IMR-90 (cell line): ENCODE data around the gene PEX5L. TPM values are rescaled to one million over a fixed set of nuclear protein-coding genes. Genes with fewer than 3 reads are reported as not detected.

ENCODE experiments used
- ATAC-seq: fragments of 200-7000 bp; cut with Tn5 transposase; 2 replicates; pipeline ENCODE4 v1.9.1; 2020; ENCODE audit warnings: low read depth, mild to moderate bottlenecking, moderate library complexity
- BruUV-seq: library from RNA; stranded (reverse); fragments of 400-500 nt; replicated peaks from 2 replicates; lab custom pipeline; 2021; lab: Mats Ljungman, UMichigan
- CTCF ChIA-PET: fragments of 300-600 bp; formaldehyde crosslinking; extraction: SDS; loops from one replicate; lab custom pipeline; 2021; ENCODE audit warnings: antibody characterized with exemption; lab: Yijun Ruan, JAX
- POLR2A ChIA-PET: fragments of 300-600 bp; sonication (Branson Sonifier 250); formaldehyde crosslinking; loops from one replicate; lab custom pipeline; 2022; ENCODE audit warnings: antibody characterized with exemption; ENCODE audit not compliant: unreplicated experiment; lab: Charles Lee
- DNase-seq: peaks from one replicate; pipeline ENCODE4 v3.0.0; 2013
- H2AFZ ChIP-seq: replicated peaks from 2 replicates; pipeline ENCODE3; 2013; ENCODE audit warnings: low read length, mild to moderate bottlenecking; ENCODE audit not compliant: poor library complexity
- H2AK5ac ChIP-seq: 2 replicates; pipeline ENCODE4 v1.6.1; 2013; ENCODE audit warnings: low read depth, low read length, inconsistent platforms
- H2AK9ac ChIP-seq: replicated peaks from 2 replicates; pipeline ENCODE3; 2013; ENCODE audit warnings: mild to moderate bottlenecking, low read depth, low read length, moderate library complexity; ENCODE audit not compliant: poor library complexity
- H2BK120ac ChIP-seq: 2 replicates; pipeline ENCODE4 v1.6.1; 2013; ENCODE audit warnings: low read depth, low read length, inconsistent platforms
- H2BK15ac ChIP-seq: 3 replicates; pipeline ENCODE4 v1.6.1; 2013; ENCODE audit warnings: low read depth, low read length, inconsistent platforms
- H2BK20ac ChIP-seq: 2 replicates; pipeline ENCODE4 v1.6.1; 2013; ENCODE audit warnings: low read depth, mild to moderate bottlenecking, inconsistent platforms, low read length, moderate library complexity
- H2BK5ac ChIP-seq: 2 replicates; pipeline ENCODE4 v1.6.1; 2013; ENCODE audit warnings: mild to moderate bottlenecking, low read depth, low read length, inconsistent platforms; ENCODE audit not compliant: poor library complexity, severe bottlenecking
- H3K14ac ChIP-seq: replicated peaks from 2 replicates; pipeline ENCODE4 v1.6.1; 2013; ENCODE audit warnings: low read depth, low read length, inconsistent platforms
- H3K18ac ChIP-seq: 2 replicates; pipeline ENCODE4 v1.6.1; 2013; ENCODE audit warnings: low read depth, low read length, control low read depth
- H3K23ac ChIP-seq: 2 replicates; pipeline ENCODE4 v1.6.1; 2013; ENCODE audit warnings: low read depth, low read length, inconsistent platforms
- H3K27ac ChIP-seq: 2 replicates; pipeline ENCODE4 v1.5.1; 2013; ENCODE audit warnings: mild to moderate bottlenecking, control low read depth, low read length; ENCODE audit not compliant: insufficient read depth
- H3K27me3 ChIP-seq: 2 replicates; pipeline ENCODE4 v1.6.1; 2013; ENCODE audit warnings: low read length; ENCODE audit not compliant: control insufficient read depth, insufficient read depth
- H3K36me3 ChIP-seq: 2 replicates; pipeline ENCODE4 v1.6.1; 2013; ENCODE audit warnings: low read length, mixed read lengths; ENCODE audit not compliant: control insufficient read depth, insufficient read depth
- H3K4ac ChIP-seq: 2 replicates; pipeline ENCODE4 v1.6.1; 2013; ENCODE audit warnings: low read depth, low read length, inconsistent platforms
- H3K4me1 ChIP-seq: 2 replicates; pipeline ENCODE4 v1.6.1; 2013; ENCODE audit warnings: low read length, mixed read lengths; ENCODE audit not compliant: control insufficient read depth, insufficient read depth
- H3K4me2 ChIP-seq: 2 replicates; pipeline ENCODE4 v1.6.1; 2013; ENCODE audit warnings: low read depth, mild to moderate bottlenecking, control low read depth, low read length, moderate library complexity
- H3K4me3 ChIP-seq: 2 replicates; pipeline ENCODE4 v1.5.1; 2013; ENCODE audit warnings: low read depth, mild to moderate bottlenecking, control low read depth, low read length, moderate library complexity; ENCODE audit not compliant: insufficient read depth
- H3K56ac ChIP-seq: 2 replicates; pipeline ENCODE4 v1.6.1; 2013; ENCODE audit warnings: low read length, inconsistent platforms; ENCODE audit not compliant: insufficient read depth; ENCODE audit errors: extremely low read depth
- H3K79me1 ChIP-seq, 2 experiments: 2 replicates each; pipeline ENCODE4 v1.6.1; 2013; ENCODE audit warnings: low read length in 2 of 2, inconsistent platforms in 1 of 2, low read depth in 1 of 2
- H3K9ac ChIP-seq: 2 replicates; pipeline ENCODE4 v1.6.1; 2013; ENCODE audit warnings: low read depth, low read length, control low read depth
- H3K9me1 ChIP-seq: 2 replicates; pipeline ENCODE4 v1.6.1; 2013; ENCODE audit warnings: low read length, inconsistent platforms; ENCODE audit not compliant: insufficient read depth
- H3K9me3 ChIP-seq: 2 replicates; pipeline ENCODE4 v1.6.1; 2013; ENCODE audit warnings: low read length; ENCODE audit not compliant: control insufficient read depth, insufficient read depth
- H4K20me1 ChIP-seq: 2 replicates; pipeline ENCODE4 v1.6.1; 2013; ENCODE audit warnings: low read length, inconsistent platforms; ENCODE audit not compliant: insufficient read depth
- H4K5ac ChIP-seq: 2 replicates; pipeline ENCODE4 v1.6.1; 2013; ENCODE audit warnings: mild to moderate bottlenecking, low read depth, low read length, control low read depth
- H4K8ac ChIP-seq, 2 experiments: 2 replicates each; pipeline ENCODE4 v1.6.1; 2013; ENCODE audit warnings: low read depth in 2 of 2, low read length in 2 of 2, control low read depth in 1 of 2, inconsistent platforms in 1 of 2
- H4K91ac ChIP-seq: 2 replicates; pipeline ENCODE4 v1.6.1; 2013; ENCODE audit warnings: low read depth, low read length, inconsistent platforms; ENCODE audit not compliant: insufficient read depth
- BHLHE40 ChIP-seq: fragments of 150-350 bp; IDR thresholded peaks from 2 replicates; pipeline ENCODE4 v1.6.1; 2016; ENCODE audit warnings: mild to moderate bottlenecking, low read depth, low read length
- CEBPB ChIP-seq: IDR thresholded peaks from 2 replicates; pipeline ENCODE4 v1.6.1; 2012; ENCODE audit warnings: low read depth, low read length, improper control_type of control experiment
- CHD1 ChIP-seq: IDR thresholded peaks from 2 replicates; pipeline ENCODE4 v1.6.1; 2012; ENCODE audit warnings: low read depth, low read length, improper control_type of control experiment
- NFE2L2 ChIP-seq: fragments of 150-350 bp; IDR thresholded peaks from 2 replicates; pipeline ENCODE4 v1.6.1; 2016; ENCODE audit warnings: low read depth, mild to moderate bottlenecking, low read length
- dilution Hi-C: fragments of 300-500 bp; cut with HindIII; formaldehyde crosslinking; loops from one replicate; pipeline ENCODE4 v1.14.3; 2018; ENCODE audit warnings: low sequenced_read_pairs; ENCODE audit not compliant: unreplicated experiment
- in situ Hi-C: fragments of 300-500 bp; cut with MboI; formaldehyde crosslinking; loops from 3 replicates; pipeline ENCODE4 v1.14.3; 2019; ENCODE audit warnings: low sequenced_read_pairs, inconsistent platforms, mixed read lengths
- intact Hi-C: fragments of 100-400 bp; cut with micrococcal nuclease; formaldehyde crosslinking; loops from 2 replicates; pipeline ENCODE4 v1.10.0; 2022
- polyA plus RNA-seq, 3 experiments: library from polyadenylated mRNA; depleted of rRNA; stranded (reverse); fragments of >200 nt; gene quantifications; 2 replicates each; pipeline ENCODE4 v1.2.3, GENCODE V29; 2012; ENCODE audit warnings: low replicate concordance in 1 of 3
- total RNA-seq: library from RNA; depleted of rRNA; stranded (reverse); fragments of >200 nt; gene quantifications from 2 replicates; pipeline ENCODE4 v1.2.3, GENCODE V29; 2012

The PEX5L gene
- total and polyA plus RNA-seq, 2 of the 4 experiments (the other 2 are of a cell fraction): not detected

GRCh38 chr3:179833294-179833693 is 203.4 kb downstream of the PEX5L start:
- no peak overlapping the region for H3K27ac ChIP-seq
- no peak overlapping the region for H3K9ac ChIP-seq
- no peak for ATAC-seq
- DNase-seq: no peak
- no peak overlapping the region for H3K14ac ChIP-seq
- no peak overlapping the region for H3K4me2 ChIP-seq
- H2AK5ac ChIP-seq: no peak overlapping the region
- H2BK15ac ChIP-seq: no peak overlapping the region
- H2BK20ac ChIP-seq: no peak overlapping the region
- no peak overlapping the region for H4K91ac ChIP-seq
- dilution Hi-C loops: no loop called here
- H3K9me1 ChIP-seq: no peaks in the 10 kb centered on the region
- H2BK120ac ChIP-seq: no peak overlapping the region
- no peaks in the 10 kb centered on the region for H3K4me1 ChIP-seq
- no peaks in the 10 kb centered on the region for H3K9me3 ChIP-seq
- H3K27me3 ChIP-seq: no peaks in the 10 kb centered on the region; the same call in 1 of the 2 replicates
- TF ChIP-seq BHLHE40 (no peak), CHD1 (no peak), CEBPB (no peak), NFE2L2 (no peak)
- H3K4ac ChIP-seq: no peak overlapping the region
- H3K56ac ChIP-seq: no peak overlapping the region
- H4K20me1 ChIP-seq: no peaks in the 10 kb centered on the region
- H3K79me1 ChIP-seq: no peaks in the 10 kb centered on the region
- no peak overlapping the region for H2BK5ac ChIP-seq
- in situ Hi-C loops: no loop called here
- no peak overlapping the region for H3K23ac ChIP-seq
- intact Hi-C loops: no loop called here
- no TSS peak for BruUV-seq
- CTCF ChIA-PET: no interaction called here
- H3K18ac ChIP-seq: no peak overlapping the region
- H4K5ac ChIP-seq: no peak overlapping the region
- POLR2A ChIA-PET: no interaction called here
- H3K4me3 ChIP-seq: no peak overlapping the region
- no peak overlapping the region for H2AFZ ChIP-seq
- H4K8ac ChIP-seq: no peak overlapping the region
- no peak overlapping the region for H2AK9ac ChIP-seq
- no peaks in the 10 kb centered on the region for H3K36me3 ChIP-seq
